Suprapubic skin (tissue), 4 donors: ENCODE results near the gene IFT81. TPM values are rescaled to one million over a fixed set of nuclear protein-coding genes. Genes with fewer than 3 reads are reported as not detected.

Experiments
- DNase-seq, 2 donors: peaks; one replicate each; pipeline ENCODE4 v3.0.0-alpha.2; 2019; ENCODE audit warnings: low spot score in 2 of 2
- H3K27ac ChIP-seq: fragments of 200-600 bp; sonication (generic); one replicate; pipeline ENCODE4 v1.5.1; 2019
- H3K27me3 ChIP-seq: fragments of 200-600 bp; sonication (generic); one replicate; pipeline ENCODE4 v1.5.1; 2019
- H3K36me3 ChIP-seq: fragments of 200-600 bp; sonication (generic); one replicate; pipeline ENCODE4 v1.5.1; 2019
- H3K4me1 ChIP-seq: fragments of 200-600 bp; sonication (generic); one replicate; pipeline ENCODE4 v1.5.1; 2019
- H3K4me3 ChIP-seq: fragments of 200-600 bp; sonication (generic); one replicate; pipeline ENCODE4 v1.5.1; 2019; ENCODE audit warnings: mild to moderate bottlenecking
- H3K9me3 ChIP-seq: fragments of 200-600 bp; sonication (generic); one replicate; pipeline ENCODE4 v1.5.1; 2019
- EP300 ChIP-seq: sonication (generic); formaldehyde crosslinking; IDR thresholded peaks from one replicate; pipeline ENCODE4 v1.6.1; 2017; ENCODE audit warnings: antibody characterized with exemption
- POLR2A ChIP-seq, 2 donors: fragments of 450-650 bp; IDR thresholded peaks; one replicate each; pipeline ENCODE4 v1.6.1; 2017; ENCODE audit warnings: antibody characterized with exemption in 2 of 2, mild to moderate bottlenecking in 2 of 2, moderate library complexity in 2 of 2
- POLR2AphosphoS5 ChIP-seq, 3 donors: sonication (generic); formaldehyde crosslinking; IDR thresholded peaks; one replicate each; pipeline ENCODE4 v1.6.1; 2017; ENCODE audit warnings: antibody characterized with exemption in 3 of 3
- WGBS: methylation state at CpG from one replicate; pipeline ENCODE4 v1.1.5; 2018; 5-methylcytosine and 5-hydroxymethylcytosine counted together
- total RNA-seq, 4 donors: library from RNA; depleted of rRNA; stranded (reverse); fragments of >200 nt; gene quantifications; one replicate each; pipeline ENCODE4 v1.1.0, GENCODE V29; 2016
- TF ChIP-seq, protein P1 (sequence below), 2 donors: fragments of 200-600 bp in 1 of 2; fragments of 450-650 bp in 1 of 2; sonication (generic) in 1 of 2; IDR thresholded peaks; one replicate each; pipeline ENCODE4 v1.5.1; 2016 to 2019; ENCODE audit warnings: antibody characterized with exemption in 2 of 2, mild to moderate bottlenecking in 1 of 2, moderate library complexity in 1 of 2

Gene IFT81
- total RNA-seq, 4 donors from 2014 or later, result 4.8 to 15.5 (median 5.3) TPM

DNA sequence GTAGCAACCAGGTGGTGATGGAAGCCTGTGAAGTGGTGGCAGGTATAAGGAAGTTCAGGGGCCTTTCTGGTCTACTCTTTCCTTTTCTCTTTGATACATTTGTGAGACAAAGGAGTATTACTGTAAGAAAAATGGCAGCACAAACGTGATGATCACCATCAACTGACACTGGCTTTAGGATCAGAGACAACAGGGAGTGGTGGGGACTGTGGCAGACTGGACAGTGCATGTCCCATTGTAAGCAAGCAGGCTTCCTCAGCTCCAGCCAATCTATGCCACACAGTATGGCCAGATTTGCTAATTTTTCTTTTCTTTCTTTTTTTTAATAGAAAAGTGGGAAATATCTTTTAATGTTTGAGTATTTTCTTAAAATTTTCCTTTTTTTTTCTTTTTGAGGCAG lies 19.0 kb upstream of the IFT81 start:
- Histone ChIP-seq H3K4me1 (peaks cover 37% of the 10 kb centered on the region), H3K27me3 (no peaks in the 10 kb centered on the region), H3K4me3 (no peak overlapping the region), H3K9me3 (no peaks in the 10 kb centered on the region), H3K27ac (no peak overlapping the region), H3K36me3 (no peaks in the 10 kb centered on the region)
- TF ChIP-seq POLR2AphosphoS5 (IDR thresholded peaks at IDR 0.05) (no peak), POLR2A (IDR thresholded peaks at IDR 0.05) (no peak), EP300 (no peak)
- TF ChIP-seq, protein P1, sequence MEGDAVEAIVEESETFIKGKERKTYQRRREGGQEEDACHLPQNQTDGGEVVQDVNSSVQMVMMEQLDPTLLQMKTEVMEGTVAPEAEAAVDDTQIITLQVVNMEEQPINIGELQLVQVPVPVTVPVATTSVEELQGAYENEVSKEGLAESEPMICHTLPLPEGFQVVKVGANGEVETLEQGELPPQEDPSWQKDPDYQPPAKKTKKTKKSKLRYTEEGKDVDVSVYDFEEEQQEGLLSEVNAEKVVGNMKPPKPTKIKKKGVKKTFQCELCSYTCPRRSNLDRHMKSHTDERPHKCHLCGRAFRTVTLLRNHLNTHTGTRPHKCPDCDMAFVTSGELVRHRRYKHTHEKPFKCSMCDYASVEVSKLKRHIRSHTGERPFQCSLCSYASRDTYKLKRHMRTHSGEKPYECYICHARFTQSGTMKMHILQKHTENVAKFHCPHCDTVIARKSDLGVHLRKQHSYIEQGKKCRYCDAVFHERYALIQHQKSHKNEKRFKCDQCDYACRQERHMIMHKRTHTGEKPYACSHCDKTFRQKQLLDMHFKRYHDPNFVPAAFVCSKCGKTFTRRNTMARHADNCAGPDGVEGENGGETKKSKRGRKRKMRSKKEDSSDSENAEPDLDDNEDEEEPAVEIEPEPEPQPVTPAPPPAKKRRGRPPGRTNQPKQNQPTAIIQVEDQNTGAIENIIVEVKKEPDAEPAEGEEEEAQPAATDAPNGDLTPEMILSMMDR (IDR thresholded peaks at IDR 0.05), result no peak
- no peak for DNase-seq
- 58% methylated on average over 1 of the region's 1 CpG for WGBS

DNA sequence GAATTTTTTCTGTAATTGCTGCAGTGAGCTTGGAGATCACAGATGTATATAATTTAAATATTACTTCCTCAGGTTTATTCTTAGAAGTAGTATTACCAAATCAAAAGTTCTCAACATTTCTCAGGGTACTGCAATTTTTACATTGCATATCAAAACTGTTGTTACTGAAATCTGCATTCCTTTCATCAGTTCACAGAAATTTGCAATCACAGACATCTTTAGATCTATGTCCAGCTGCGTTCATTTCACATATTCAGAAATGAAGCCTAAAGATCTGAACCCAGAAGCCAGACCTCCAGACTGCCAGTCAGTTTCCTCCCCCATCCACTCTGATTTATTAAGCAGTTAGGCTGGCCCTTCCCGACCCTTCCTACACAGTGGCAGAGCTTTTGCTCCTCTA lies 18.2 kb upstream of the IFT81 start:
- Histone ChIP-seq H3K27me3 (no peaks in the 10 kb centered on the region), H3K9me3 (no peaks in the 10 kb centered on the region), H3K27ac (no peak overlapping the region), H3K4me1 (peaks cover 32% of the 10 kb centered on the region), H3K4me3 (no peak overlapping the region), H3K36me3 (no peaks in the 10 kb centered on the region)
- WGBS, result 75% methylated on average over 2 of the region's 2 CpGs
- no peak for DNase-seq
- no peak for TF ChIP-seq EP300
- TF ChIP-seq, protein P1 (IDR thresholded peaks at IDR 0.05), result no peak

DNA sequence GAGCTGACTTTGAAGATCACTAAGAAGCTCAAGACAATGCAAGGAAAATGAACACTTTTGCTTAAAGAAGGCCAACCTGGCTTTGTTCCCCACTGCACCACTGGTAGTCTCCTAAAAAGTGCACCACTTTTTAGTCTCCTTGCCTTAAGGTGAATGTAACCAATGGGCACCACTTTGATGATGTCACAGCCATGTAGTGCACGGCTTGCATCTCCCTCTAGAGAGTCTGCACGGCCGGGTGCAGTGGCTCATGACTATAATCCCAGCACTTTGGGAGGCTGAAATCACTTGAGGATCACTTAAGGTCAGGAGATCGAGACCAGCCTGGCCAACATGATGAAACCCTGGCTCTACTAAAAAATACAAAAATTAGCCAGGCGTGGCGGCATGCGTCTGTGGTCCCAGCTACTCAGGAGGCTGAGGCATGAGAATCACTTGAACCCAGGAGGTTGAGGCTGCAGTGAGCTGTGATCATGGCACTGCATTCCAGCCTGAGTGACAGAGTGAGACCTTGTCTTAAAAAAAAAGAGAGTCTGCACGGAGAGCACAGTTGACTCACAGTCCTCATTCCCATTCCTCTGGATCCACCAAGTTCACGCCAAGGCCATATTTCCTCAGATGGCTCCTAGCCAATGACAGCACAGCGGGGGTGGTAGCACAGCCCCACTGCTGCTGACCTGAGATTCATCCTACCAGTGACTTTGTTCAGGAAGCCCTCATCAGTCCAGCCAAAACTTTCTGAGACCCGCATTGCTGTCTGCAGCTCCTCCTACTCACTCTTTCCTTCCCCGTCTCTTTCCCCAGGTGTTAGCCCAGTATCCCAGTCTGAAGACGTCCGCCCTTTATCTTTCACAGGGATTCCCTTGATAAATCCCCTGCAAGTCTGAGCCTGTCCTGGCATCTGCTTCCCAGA lies 16.5 kb upstream of the IFT81 start:
- peak overlapping the region; percentile 44 for H3K27ac ChIP-seq
- no peaks in the 10 kb centered on the region for H3K9me3 ChIP-seq
- 76% methylated on average over 14 of the region's 14 CpGs for WGBS
- no peaks in the 10 kb centered on the region for H3K36me3 ChIP-seq
- H3K4me1 ChIP-seq, result peaks cover 32% of the 10 kb centered on the region
- TF ChIP-seq, protein P1 (IDR thresholded peaks at IDR 0.05), result no peak
- TF ChIP-seq POLR2A (IDR thresholded peaks at IDR 0.05) (no peak), EP300 (no peak), POLR2AphosphoS5 (IDR thresholded peaks at IDR 0.05) (no peak)
- no peaks in the 10 kb centered on the region for H3K27me3 ChIP-seq
- no peak for DNase-seq
- H3K4me3 ChIP-seq, result no peak overlapping the region

DNA sequence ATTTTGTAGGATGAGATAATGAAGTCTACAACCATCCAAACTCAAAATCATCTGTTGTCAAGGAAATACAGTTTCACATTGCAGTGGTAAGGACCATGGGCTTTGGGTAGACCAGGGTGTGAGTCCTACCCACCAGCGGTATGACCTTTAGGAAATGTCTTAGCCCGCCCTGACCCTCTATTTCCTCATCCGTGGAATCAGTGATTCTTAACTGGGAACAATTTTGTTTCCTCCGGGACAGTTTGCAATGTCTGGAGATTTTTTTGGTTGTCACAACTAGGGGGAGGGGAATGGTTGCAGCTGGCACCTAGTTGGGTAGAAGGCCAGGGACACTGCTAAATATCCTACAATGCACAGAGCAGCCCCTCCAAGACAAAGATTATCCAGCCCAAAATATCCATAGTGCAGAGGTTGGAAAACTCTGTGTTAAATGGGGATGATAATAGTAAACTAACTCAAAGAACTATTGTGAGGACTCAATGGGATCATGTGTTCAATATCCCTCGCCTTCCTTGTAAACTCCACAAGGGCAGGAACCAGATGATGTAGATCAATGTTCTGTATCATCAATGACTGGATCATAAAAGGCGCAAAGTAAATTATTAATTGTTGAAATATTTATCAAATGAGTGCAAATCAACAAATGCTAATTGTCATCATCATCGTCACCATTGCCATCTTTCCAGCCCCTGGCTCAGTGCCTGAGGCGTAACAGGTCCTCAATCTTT lies 15.7 kb upstream of the IFT81 start:
- peaks cover 32% of the 10 kb centered on the region for H3K4me1 ChIP-seq
- TF ChIP-seq, protein P1 (IDR thresholded peaks at IDR 0.05), result no peak
- TF ChIP-seq POLR2AphosphoS5 (IDR thresholded peaks at IDR 0.05), result no peak
- H3K27me3 ChIP-seq, result no peaks in the 10 kb centered on the region
- WGBS, result 73% methylated on average over 8 of the region's 8 CpGs
- no peaks in the 10 kb centered on the region for H3K9me3 ChIP-seq
- peak overlapping the region; percentile 44 for H3K27ac ChIP-seq
- no peak for DNase-seq
- no peak overlapping the region for H3K4me3 ChIP-seq
- H3K36me3 ChIP-seq, result no peaks in the 10 kb centered on the region
